Midbrain (tissue), 1 donor: ENCODE data around the gene FEN1.

Experiments
- DNase-seq: peaks from one replicate; lab custom pipeline; 2025; lab: John Stamatoyannopoulos, UW

The FEN1 gene

DNA sequence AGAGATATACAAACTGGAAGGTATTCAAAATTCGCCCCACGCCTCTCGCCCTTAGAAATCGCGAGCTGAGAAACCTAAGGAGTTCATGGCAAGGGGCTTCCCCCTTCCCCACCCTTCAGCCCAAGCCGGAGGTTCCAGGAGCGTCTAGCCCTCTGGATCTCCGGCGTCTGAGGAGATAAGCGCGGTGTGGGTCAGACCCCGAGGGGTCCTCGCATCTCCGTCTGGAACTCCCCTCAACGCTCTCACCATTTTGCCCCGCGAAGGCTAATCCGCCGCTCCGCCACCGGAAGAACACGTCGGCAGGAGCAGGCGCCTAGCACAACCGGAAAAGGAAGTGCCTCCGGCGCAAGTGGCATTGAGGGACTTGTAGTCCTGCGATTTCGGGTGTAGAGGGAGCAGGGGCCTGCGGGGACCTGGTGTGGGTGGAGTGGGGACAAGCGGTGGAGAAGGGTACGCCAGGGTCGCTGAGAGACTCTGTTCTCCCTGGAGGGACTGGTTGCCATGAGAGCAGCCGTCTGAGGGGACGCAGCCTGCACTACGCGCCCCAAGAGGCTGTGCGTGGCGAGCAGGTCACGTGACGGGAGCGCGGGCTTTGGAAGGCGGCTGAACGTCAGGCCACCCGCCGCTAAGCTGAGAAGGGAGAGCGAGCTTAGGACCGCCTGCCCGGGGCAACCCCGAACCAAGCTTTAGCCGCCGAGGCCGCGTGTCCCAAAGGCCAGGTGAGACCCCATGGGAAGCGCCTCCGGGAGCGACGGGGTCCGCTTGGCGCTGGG lies at the start of gene FEN1, which contains the start of gene TMEM258:
Gene FEN1 (plus strand): TSS at position 602 of the 773 bp plus-strand sequence. CDS start 2,451 bp downstream, outside the sequence.
Gene TMEM258 (minus strand): TSS at position 290 of the 773 bp plus-strand sequence. CDS start 41 bp downstream, at position 249.
- peak; percentile 95 for DNase-seq

DNA sequence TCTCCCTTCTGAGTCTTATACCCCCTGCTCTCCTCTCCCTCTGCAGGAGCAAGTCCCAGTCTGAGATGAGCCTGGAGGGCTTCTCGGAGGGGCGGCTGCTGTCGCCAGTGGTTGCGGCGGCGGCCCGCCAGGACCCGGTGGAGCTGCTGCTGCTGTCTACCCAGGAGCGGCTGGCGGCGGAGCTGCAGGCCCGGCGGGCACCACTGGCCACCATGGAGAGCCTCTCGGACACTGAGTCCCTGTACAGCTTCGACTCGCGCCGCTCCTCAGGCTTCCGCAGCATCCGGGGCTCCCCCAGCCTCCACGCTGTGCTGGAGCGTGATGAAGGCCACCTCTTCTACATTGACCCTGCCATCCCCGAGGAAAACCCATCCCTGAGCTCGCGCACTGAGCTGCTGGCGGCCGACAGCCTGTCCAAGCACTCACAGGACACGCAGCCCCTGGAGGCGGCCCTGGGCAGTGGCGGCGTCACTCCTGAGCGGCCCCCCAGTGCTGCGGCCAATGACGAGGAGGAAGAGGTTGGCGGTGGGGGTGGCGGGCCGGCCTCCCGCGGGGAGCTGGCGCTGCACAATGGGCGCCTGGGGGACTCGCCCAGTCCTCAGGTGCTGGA lies 49.1 kb upstream of the FEN1 start:
- no peak for DNase-seq

DNA sequence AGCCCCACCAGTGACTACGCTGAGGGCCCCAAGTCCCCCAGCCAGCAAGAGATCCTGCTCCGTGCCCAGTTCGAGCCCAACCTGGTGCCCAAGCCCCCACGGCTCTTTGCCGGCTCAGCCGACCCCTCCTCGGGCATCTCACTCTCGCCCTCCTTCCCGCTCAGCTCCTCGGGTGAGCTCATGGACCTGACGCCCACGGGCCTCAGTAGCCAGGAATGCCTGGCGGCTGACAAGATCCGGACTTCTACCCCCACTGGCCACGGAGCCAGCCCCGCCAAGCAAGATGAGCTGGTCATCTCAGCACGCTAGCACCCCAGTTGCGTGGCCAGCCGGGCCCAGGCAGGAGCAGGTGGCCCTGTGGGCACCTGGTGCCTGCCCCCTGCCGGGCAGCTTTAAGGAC lies 48.5 kb upstream of the FEN1 start:
- no peak for DNase-seq

- no peak for DNase-seq
These were observed 48.0 kb upstream of the FEN1 start for GRCh38 chr11:61744609-61745156.

- no peak for DNase-seq
These were observed 46.8 kb upstream of the FEN1 start for GRCh38 chr11:61745781-61746441.

GRCh38 chr11:61746442-61747191 lies 46.1 kb upstream of the FEN1 start:
- DNase-seq: no peak

- peak; percentile 84 for DNase-seq
These were observed 45.3 kb upstream of the FEN1 start for GRCh38 chr11:61747192-61747966.

GRCh38 chr11:61747967-61748285 lies 44.8 kb upstream of the FEN1 start:
- no peak for DNase-seq

DNA sequence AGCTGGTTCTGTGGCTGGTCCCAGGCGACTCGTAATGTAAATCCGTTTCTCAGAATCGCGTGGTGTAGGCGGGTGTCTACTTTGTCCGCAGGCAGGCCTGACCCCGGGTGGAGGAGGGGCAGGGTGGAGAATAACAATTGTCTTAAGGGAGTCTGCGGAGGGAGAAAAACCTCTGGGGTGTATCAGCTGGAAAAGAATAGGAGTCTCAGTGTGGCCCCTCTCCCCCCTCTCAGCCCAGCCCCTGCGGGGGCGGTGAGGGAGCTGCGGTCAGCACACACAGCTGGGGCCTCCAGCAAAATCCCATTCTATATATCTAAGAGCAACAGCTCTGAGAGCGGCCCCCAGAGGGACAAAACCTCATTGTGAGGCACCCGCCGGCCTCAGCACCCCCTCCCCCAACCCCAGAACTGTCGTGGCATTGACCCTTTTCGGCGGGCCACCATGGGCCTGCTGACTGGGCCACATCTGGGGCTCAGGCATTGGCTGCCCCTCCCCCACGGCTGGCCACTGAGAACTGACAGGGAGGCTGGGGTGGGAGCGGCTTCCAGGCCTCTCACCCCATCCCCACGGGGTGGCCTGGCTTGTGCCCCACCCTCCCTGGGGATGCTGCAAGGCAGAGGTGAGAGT lies 43.0 kb upstream of the FEN1 start:
- peak; percentile 91 for DNase-seq

DNA sequence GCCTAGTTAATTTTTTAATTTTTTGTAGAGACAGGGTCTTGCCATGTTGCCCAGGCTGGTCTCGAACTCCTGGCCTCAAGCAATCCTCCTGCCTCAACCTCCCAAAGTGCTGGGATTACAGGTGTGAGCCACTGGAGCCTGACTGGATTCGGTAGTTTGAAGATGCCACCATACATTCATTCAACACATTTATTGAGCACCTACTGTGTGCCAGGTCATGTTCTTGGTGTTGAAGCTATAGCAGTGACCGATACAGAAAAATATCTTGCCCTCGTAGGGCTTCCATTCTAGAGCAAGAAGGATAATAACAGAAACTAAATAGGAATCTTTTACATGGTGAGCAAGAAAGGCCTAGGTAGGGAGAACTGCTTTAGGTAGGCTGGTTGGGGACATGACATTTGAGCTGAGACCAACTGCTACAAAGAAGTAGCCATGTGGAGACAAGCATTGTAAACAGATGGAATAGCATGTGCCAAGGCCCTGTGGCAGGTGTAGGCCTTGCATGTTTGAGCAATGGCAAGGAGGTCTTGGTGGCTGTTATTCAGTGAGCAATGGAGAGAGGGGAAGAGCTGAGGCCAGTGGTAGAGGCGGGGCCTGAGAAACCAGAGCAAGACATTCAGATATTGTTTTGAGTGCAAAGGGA lies 42.0 kb upstream of the FEN1 start:
- DNase-seq: no peak

GRCh38 chr11:61751384-61751783 lies 41.3 kb upstream of the FEN1 start:
- no peak for DNase-seq

- peak; percentile 49 for DNase-seq
These were observed 40.4 kb upstream of the FEN1 start, which contains the start of gene MYRF for GRCh38 chr11:61752117-61752924. Gene MYRF, plus strand, starts transcription at chr11:61752636. Its CDS starts 109 bp downstream, at chr11:61752745.

- no peak for DNase-seq
These were observed 39.7 kb upstream of the FEN1 start for GRCh38 chr11:61752925-61753521.

DNA sequence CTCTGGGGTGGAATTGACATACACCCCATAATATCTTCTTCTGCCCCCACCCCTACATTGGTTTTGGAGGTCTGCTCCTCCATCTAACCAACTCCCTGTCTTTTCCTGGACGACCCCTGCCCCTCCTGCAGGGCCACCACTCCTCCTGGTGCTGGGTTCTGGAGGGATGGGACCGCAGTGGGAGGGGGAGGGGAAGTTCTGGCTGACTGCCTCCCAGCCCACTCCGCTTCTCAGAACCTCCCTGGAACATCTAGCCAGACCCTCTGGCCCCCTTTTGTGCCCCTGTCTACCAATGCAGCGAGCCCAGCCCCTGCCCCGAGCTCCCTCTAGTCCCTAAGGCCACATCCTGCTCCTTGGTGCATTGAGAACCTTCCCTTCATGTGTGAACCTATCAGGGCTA lies 39.0 kb upstream of the FEN1 start:
- DNase-seq: no peak

DNA sequence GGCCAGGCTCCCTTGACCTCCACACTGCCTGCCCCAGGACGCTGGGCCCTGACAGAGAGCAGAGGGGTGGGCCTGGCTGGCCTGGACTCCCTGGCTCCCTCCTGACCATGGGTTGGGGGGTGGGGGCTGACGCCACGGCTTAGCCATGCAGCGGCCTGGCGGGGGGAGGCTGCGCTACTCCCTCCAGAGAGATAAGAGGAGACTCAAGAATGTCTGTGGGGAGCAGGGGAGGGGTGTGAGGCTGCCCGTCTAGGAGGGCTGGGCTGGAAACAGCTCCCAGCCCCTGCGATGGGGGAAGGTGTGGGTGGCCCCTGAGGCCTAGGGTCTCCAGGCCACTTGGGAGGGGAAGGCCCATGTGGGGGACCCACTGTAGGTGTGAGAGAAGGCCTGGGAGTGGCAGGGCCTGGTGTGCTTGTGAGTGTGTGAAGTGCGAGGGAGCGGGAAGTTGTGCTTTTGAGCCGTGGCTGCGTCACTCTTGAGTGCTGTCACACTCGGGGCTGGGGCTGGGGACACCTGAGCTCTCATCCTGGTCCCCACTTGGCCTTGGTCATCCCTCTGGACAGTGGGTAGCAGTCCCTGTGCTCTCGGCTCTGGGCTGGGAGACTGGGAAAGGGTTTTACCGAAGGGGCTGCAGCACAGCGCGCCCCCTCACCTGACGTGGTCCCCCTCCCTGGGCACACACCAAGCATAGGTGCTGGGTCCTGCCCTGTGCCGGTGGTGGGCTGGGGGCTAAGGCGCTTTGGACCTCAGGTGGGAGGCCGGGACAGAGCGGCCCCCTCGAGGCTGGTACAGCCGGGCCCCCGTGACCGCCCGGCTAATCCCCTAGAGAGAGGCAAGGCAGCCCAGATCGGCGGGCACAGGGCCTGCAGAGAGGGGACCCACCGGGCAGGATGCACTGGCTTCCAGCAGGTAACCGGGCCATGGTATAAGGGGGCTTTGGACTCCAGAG lies 37.9 kb upstream of the FEN1 start:
- DNase-seq: no peak

DNA sequence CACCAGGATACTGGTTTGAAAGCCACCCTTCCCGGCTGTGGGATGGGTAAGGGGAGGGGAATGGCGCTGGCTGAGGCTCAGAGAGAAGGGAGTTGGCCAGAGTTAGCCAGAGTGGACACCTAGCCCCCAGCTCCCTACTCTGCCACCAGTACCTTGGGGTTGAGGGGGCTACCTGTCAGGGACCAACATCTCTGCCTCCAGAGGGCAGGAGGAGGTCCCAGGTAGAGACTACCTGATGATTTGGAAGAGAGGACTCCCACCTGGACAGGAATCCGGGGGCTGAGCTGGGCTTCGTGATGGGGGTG lies 36.6 kb upstream of the FEN1 start:
- DNase-seq: no peak

- no peak for DNase-seq
These were observed 36.1 kb upstream of the FEN1 start for GRCh38 chr11:61756452-61757212.
